Hepatocyte (in vitro differentiated cells): Measurements from ENCODE around the gene CD80.

Experiments
- CTCF ChIP-seq: fragments of 200-600 bp; sonication (generic); IDR thresholded peaks from 2 replicates; pipeline ENCODE4 v1.5.1; 2016; ENCODE audit warnings: antibody characterized with exemption, mild to moderate bottlenecking; ENCODE audit not compliant: poor library complexity
- EZH2phosphoT487 ChIP-seq: fragments of 200-600 bp; sonication (generic); IDR thresholded peaks from one replicate; pipeline ENCODE4 v1.6.1; 2018; ENCODE audit warnings: antibody characterized with exemption, mild to moderate bottlenecking, low read depth, moderate library complexity; ENCODE audit not compliant: unreplicated experiment, severe bottlenecking

- TF ChIP-seq EZH2phosphoT487 (no peak), CTCF (no peak)
Observed at GRCh38 chr3:119596398-119596797, 37.0 kb upstream of the CD80 start.
